ENCODE data around the gene KAZN. TPM values are rescaled to one million over a fixed set of nuclear protein-coding genes. Genes with fewer than 3 reads are reported as not detected.

The KAZN gene
- total and polyA plus RNA-seq, 12 donors, result 1.1 to 6.5 (median 1.9) TPM

- peak; percentile 33 to 54 for DNase-seq
- intact Hi-C loops (cut with DNase I), result loop anchor here in 1 of 10 donors (5.0 kb wide), 1 partner anchor 135 kb away; no protein-coding TSS in a partner anchor
- TF ChIP-seq CTCF (IDR thresholded peaks at IDR 0.05), result no peak
- H3K36me3 ChIP-seq, result no peaks in the 10 kb centered on the region
- H3K27ac ChIP-seq, result peak overlapping the region in 2 of 10 donors; percentile 31 to 43
- peaks cover 0 to 15% (median 0%) of the 10 kb centered on the region in 7 donors for H3K27me3 ChIP-seq
- 22 to 23% methylated on average over 6 of the region's 6 CpGs for WGBS, 2 donors
- peaks cover 0 to 4% (median 0%) of the 10 kb centered on the region in 11 donors for H3K9me3 ChIP-seq
- peak; percentile 57 to 92 (median 88) for ATAC-seq
- H3K4me1 ChIP-seq, result peaks cover 0 to 20% (median 0%) of the 10 kb centered on the region in 9 donors
- no peak overlapping the region for H3K4me3 ChIP-seq
Observed at GRCh38 chr1:15141935-15142539, 543.6 kb downstream of the KAZN start.

- 66 to 76% methylated on average over 2 of the region's 2 CpGs for WGBS, 2 donors
- H3K27ac ChIP-seq, result no peak overlapping the region
- ATAC-seq, result no peak
- peaks cover 0 to 23% (median 0%) of the 10 kb centered on the region in 9 donors for H3K4me1 ChIP-seq
- no peaks in the 10 kb centered on the region for H3K36me3 ChIP-seq
- H3K4me3 ChIP-seq, result no peak overlapping the region
- no peak for TF ChIP-seq CTCF (IDR thresholded peaks at IDR 0.05)
- peaks cover 0 to 4% (median 0%) of the 10 kb centered on the region in 11 donors for H3K9me3 ChIP-seq
- H3K27me3 ChIP-seq, result peaks cover 0 to 9% (median 0%) of the 10 kb centered on the region in 7 donors
- DNase-seq, result no peak
- intact Hi-C loops (cut with DNase I), result no loop called here
Observed at GRCh38 chr1:15145327-15145726, 546.8 kb downstream of the KAZN start.

GRCh38 chr1:15146142-15146680, 547.7 kb downstream of the KAZN start:
- ATAC-seq, result no peak
- 68 to 76% methylated on average over 4 of the region's 4 CpGs for WGBS, 2 donors
- Histone ChIP-seq H3K36me3 (no peaks in the 10 kb centered on the region), H3K27ac (no peak overlapping the region), H3K27me3 (peaks cover 0 to under 1% (median 0%) of the 10 kb centered on the region in 7 donors), H3K4me1 (peaks cover 0 to 23% (median 0%) of the 10 kb centered on the region in 9 donors), H3K4me3 (no peak overlapping the region), H3K9me3 (peaks cover 0 to 4% (median 0%) of the 10 kb centered on the region in 11 donors)
- DNase-seq, result no peak
- TF ChIP-seq CTCF (IDR thresholded peaks at IDR 0.05), result no peak
- intact Hi-C loops (cut with DNase I), result no loop called here

- no peak for ATAC-seq
- H3K27me3 ChIP-seq, result peaks cover 0 to 5% (median 0%) of the 10 kb centered on the region in 7 donors
- H3K36me3 ChIP-seq, result no peaks in the 10 kb centered on the region
- H3K4me3 ChIP-seq, result no peak overlapping the region
- peaks cover 0 to 23% (median 2%) of the 10 kb centered on the region in 9 donors for H3K4me1 ChIP-seq
- intact Hi-C loops (cut with DNase I), result no loop called here
- WGBS, 2 donors, result 75 to 78% methylated on average over 4 of the region's 4 CpGs
- DNase-seq, result no peak
- no peak for TF ChIP-seq CTCF (IDR thresholded peaks at IDR 0.05)
- peaks cover 0 to 4% (median 0%) of the 10 kb centered on the region in 11 donors for H3K9me3 ChIP-seq
- H3K27ac ChIP-seq, result no peak overlapping the region
Observed at GRCh38 chr1:15146971-15147376, 548.5 kb downstream of the KAZN start.
